AG04449 (cell line): ENCODE measurements around the gene COIL.

Experiments used
- CTCF ChIA-PET: fragments of 350-600 bp; formaldehyde crosslinking; extraction: SDS; loops from one replicate; lab custom pipeline; 2021; ENCODE audit warnings: antibody characterized with exemption; lab: Yijun Ruan, JAX
- POLR2A ChIA-PET: fragments of 400-600, 350-600 bp; formaldehyde crosslinking; extraction: SDS; loops from one replicate; lab custom pipeline; 2020; ENCODE audit warnings: antibody characterized with exemption, inconsistent platforms; lab: Yijun Ruan, JAX
- DNase-seq: peaks from one replicate; pipeline ENCODE4 v3.0.0-alpha.2; 2010; ENCODE audit warnings: low read depth, low spot score
- H3K4me3 ChIP-seq: 2 replicates; pipeline ENCODE4 v1.5.1; 2011; ENCODE audit warnings: low read depth, mild to moderate bottlenecking, control low read depth, low read length
- TF ChIP-seq, protein P1 (sequence below): IDR thresholded peaks from one replicate; pipeline ENCODE4 v1.5.1; 2011; ENCODE audit warnings: mild to moderate bottlenecking, moderate library complexity, low read length, control low read depth, inconsistent platforms; ENCODE audit not compliant: insufficient read depth; ENCODE audit errors: missing control alignments

The COIL gene

DNA sequence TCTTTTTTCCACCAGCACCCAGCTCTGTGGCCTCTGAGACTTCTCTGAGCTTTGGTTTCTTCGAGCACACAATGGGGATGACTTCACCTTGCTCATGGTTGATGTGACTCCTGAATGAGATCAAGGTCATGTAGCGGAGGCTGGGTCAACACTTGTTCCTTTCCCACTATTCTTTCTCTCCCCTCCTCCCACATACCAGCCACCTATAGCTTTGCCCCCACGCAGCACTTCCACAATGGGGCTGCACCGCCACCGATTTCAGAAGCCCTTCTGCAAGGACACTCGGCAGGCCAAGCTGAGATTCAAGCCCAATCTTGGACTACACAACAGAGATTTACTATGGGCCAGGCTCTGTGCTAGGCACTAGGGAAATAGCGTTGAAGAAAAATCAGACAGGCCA is 61.4 kb downstream of the COIL start:
- TF ChIP-seq, protein P1, sequence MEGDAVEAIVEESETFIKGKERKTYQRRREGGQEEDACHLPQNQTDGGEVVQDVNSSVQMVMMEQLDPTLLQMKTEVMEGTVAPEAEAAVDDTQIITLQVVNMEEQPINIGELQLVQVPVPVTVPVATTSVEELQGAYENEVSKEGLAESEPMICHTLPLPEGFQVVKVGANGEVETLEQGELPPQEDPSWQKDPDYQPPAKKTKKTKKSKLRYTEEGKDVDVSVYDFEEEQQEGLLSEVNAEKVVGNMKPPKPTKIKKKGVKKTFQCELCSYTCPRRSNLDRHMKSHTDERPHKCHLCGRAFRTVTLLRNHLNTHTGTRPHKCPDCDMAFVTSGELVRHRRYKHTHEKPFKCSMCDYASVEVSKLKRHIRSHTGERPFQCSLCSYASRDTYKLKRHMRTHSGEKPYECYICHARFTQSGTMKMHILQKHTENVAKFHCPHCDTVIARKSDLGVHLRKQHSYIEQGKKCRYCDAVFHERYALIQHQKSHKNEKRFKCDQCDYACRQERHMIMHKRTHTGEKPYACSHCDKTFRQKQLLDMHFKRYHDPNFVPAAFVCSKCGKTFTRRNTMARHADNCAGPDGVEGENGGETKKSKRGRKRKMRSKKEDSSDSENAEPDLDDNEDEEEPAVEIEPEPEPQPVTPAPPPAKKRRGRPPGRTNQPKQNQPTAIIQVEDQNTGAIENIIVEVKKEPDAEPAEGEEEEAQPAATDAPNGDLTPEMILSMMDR: no peak
- ChIA-PET CTCF (interaction anchor here (1.0 to 1.2 kb wide), 2 partner anchors 79 to 111 kb away, joined by 3 to 4 read pairs; no protein-coding TSS in a partner anchor), POLR2A (no interaction called here)
- DNase-seq: no peak
- no peak overlapping the region for H3K4me3 ChIP-seq

DNA sequence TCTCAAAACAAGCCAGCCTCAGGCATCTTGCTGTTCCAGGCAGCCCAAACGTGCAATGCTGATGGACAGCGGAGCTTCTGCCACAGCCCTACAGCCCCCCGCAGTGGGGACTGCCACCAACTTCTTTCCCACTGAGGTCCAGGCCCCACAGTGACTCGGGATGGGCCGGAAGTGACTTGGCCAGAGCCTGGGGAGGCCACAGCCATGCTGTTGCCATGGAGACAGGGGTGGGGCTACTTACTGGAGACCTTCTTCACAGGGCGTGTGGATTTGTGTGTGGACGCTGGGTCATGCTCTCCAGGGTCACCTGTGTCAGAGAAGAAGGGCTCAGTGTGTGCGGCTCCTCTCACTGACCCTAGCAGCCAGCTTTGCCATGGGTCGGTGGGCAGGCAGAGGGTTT is 62.0 kb downstream of the COIL start:
- POLR2A ChIA-PET: no interaction called here
- CTCF ChIA-PET: interaction anchor here (1.2 kb wide), 1 partner anchor 79 kb away, joined by 3 read pairs; no protein-coding TSS in a partner anchor
- TF ChIP-seq, protein P1: no peak
- no peak for DNase-seq
- H3K4me3 ChIP-seq: no peak overlapping the region

DNA sequence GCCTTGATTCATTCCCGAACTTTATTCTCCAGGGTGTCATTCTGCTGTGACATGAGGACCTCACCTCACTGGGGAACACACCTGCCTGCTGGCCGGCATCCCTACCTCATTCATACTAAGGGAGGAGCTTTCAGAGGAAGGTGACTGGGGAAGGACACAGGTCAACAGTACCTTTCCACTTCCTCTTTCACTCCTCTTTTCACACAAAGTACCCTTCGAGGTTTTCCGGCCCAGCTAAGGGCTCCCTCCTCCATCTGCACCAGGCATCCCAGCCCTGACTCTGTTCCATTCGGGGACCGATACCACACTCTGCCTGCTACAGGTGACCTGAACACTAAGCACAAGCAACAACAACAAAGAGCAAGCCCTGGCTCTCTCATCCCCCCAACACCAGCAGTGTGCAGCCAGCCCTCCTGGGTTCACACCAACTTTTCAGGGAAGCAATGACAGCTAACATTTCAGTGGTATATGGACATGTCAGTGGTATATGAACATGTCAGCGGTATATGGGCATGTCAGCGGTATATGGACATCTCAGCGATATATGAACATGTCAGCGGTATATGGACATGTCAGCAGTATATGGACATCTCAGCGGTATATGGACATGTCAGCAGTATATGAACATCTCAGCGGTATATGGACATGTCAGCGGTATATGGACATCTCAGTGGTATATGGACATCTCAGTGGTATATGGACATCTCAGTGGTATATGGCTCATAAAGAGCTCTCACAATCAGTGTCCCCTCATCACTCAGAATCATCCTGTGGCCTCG is 63.0 kb downstream of the COIL start:
- DNase-seq: no peak
- no peak overlapping the region for H3K4me3 ChIP-seq
- ChIA-PET CTCF (interaction anchor here (1.7 kb wide), 1 partner anchor 16 kb away, joined by 6 read pairs; no protein-coding TSS in a partner anchor), POLR2A (interaction anchor here (1.1 kb wide), 1 partner anchor 16 kb away, joined by 3 read pairs; the partner anchor contains the start of gene TRIM25)
- TF ChIP-seq, protein P1: no peak

DNA sequence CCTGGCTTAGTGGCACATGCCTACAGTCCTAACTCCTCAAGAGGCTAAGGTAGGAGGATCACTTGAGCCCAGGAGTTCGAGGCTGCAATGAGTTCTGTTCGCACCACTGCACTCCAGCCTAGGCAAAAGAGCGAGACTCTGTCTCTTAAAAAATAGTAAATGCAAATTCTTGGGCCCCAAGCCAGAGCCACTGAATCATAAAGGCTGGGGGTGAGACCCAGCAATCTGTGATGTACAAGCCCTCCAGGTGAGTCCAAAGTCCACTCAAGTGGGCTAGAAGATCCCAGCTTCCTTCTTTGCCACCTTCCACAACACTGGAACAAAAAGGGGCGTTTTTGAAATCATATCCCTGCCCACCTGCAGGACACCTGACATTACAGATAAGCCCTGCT is 63.9 kb downstream of the COIL start:
- TF ChIP-seq, protein P1: no peak
- ChIA-PET CTCF (interaction anchor here (1.7 kb wide), 1 partner anchor 15 kb away, joined by 6 read pairs; no protein-coding TSS in a partner anchor), POLR2A (interaction anchor here (1.1 kb wide), 1 partner anchor 17 kb away, joined by 3 read pairs; the partner anchor contains the start of gene TRIM25)
- no peak for DNase-seq
- H3K4me3 ChIP-seq: no peak overlapping the region

DNA sequence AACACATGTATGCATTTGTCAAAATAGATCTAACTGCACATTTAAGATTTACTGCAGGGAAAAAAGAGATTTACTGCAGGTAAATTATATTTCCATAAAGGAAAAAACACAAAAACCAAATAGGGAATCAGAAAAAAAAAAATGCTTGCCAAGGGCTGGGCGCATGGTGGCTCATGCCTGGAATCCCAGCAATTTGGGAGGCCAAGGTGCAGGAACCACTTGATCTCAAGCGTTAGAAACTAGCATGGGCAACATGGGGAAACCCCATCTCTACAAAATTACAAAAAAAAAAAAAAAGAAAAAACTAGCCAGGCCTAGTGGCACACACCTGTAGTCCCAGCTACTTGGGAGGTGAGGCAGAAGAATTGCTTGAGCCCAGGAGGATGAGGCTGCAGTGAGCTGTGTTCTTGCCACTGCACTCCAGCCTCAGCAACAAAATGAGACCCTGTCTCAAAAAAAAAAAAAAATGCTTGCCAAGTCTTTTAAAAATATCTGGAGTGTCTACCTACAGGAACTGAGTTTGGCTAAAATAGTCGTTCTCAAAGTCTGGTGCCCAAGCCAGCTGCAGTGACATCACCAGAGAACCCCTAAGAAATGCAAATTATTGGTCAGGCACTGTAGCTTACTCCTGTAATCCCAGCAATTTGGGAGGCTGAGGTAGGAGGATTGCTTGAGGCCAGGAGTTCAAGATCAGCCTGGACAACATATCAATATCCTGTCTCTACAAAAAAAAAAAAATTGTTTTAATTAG is 64.5 kb downstream of the COIL start:
- CTCF ChIA-PET: interaction anchor here (1.7 kb wide), 1 partner anchor 14 kb away, joined by 6 read pairs; no protein-coding TSS in a partner anchor
- DNase-seq: no peak
- no peak overlapping the region for H3K4me3 ChIP-seq
- TF ChIP-seq, protein P1: no peak
- POLR2A ChIA-PET: interaction anchor here (1.1 kb wide), 1 partner anchor 17 kb away, joined by 3 read pairs; the partner anchor contains the start of gene TRIM25
